Measurements from ENCODE around the gene CNNM4.
"Not testable (repeated sequence)": the region's sequence is repeated elsewhere in the genome, so short reads cannot be mapped to it uniquely, and the experiment has no call there.

The CNNM4 gene

DNA sequence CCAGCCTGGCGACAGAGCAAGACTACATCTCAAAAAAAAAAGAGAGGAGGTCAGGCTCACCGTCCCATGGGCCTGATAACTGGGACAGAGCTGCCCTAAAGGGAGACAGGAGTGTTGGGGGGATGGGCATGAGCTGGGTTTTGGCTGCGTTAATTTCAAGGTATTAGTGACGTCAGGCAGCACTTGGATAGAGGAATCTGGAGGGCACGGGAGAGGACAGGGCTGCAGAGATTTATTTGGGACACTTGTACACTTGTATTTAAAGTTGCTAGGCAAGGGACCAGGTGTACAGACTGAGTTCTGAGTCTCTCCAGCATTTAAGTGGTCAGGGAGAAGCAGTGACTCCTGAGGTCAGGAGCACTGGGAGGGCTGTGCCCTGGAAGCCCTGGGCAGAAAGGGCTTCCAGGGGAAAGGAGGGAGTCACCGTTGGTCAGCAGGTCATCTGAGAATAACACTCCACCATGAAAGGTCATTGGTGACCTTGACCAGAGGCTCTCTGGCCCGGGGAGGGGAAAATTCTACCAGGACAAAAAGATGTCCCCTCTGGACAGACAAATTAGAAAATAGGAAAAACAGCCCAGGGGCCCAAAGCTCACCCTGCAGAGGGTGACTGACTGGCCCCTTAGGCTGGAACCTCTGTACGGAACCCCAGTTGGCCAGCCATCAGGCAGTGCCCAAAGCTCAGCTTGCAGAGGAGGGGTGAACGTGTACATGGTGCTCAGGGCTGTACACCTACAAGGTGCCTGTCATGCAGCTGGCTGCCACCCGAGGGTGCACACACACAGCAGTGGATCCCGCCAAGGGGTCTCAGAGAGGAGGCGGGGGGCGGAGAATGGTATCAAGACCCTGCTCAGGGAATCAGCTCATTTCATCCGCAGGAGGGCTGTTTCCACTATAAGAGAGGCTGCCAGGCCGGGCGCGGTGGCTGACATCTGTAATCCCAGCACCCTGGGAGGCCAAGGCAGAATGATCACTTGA is 32.4 kb downstream of the CNNM4 start:
- no peak for DNase-seq (ENCODE audit: low read depth in 4 of 4, low spot score in 1 of 4)

DNA sequence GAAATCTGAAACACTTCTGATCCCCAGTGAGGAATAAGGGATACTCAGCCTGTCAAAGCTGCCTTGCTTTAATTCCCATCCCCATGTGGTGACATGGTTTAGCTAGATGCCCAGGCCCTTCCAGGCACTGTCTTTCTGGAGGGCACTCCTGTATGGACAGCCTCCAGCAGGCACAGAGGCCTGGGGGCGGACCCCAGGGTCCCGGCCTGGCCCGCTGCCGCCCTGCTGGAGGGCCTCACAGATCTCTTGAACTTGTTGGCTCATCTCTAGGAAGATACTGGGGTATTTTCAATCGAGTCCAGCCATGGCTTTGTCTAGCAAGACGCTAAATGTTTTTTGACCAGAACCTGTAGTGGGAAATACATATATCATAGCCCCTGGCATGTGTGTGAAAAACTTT is 34.4 kb downstream of the CNNM4 start:
- no peak for DNase-seq (ENCODE audit: low read depth in 4 of 4, low spot score in 1 of 4)

DNA sequence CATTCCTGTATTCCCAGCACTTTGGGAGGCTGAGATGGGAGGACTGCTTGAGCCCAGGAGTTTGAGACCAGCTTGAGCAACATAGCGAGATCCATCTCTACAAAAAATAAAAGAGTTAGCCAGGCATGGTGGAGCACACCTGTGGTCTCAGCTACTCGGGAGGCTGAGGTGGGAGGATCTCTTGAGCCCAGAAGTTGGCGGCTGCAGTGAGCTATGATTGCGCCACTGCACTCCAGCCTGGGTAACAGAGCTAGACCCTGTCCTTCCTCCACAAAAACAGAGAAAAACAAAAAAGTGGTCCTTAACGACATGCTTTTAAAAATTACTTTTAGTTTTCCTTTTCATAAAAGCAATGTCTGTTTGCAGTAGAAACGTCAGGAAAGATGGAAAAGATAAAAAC is 35.8 kb downstream of the CNNM4 start:
- not testable (repeated sequence) for DNase-seq (ENCODE audit: low read depth in 4 of 4, low spot score in 1 of 4)

DNA sequence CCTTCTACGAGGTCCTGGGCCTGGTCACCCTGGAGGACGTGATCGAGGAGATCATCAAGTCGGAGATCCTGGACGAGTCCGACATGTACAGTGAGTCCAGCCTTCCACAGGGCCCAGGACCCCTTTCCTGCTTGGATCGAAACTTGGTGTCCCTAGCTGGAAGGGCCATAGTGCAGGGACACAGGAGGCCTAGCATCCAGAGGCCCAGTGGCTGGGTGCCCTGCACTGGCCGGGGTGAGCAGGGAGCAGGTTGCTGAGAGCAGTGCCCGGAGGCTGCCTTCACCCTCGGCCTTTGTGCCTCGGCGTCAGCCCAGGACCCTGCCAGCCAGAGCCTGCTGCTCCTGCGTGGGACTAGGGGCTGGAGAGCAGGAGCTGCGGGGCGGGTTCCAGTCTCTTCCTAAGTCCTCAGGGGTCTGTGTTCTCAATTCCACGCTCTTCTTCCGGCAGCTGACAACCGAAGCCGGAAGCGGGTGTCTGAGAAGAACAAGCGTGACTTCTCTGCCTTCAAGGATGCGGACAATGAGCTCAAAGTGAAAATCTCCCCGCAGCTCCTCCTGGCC is 36.4 kb downstream of the CNNM4 start:
- no peak for DNase-seq (ENCODE audit: low read depth in 4 of 4, low spot score in 1 of 4)

DNA sequence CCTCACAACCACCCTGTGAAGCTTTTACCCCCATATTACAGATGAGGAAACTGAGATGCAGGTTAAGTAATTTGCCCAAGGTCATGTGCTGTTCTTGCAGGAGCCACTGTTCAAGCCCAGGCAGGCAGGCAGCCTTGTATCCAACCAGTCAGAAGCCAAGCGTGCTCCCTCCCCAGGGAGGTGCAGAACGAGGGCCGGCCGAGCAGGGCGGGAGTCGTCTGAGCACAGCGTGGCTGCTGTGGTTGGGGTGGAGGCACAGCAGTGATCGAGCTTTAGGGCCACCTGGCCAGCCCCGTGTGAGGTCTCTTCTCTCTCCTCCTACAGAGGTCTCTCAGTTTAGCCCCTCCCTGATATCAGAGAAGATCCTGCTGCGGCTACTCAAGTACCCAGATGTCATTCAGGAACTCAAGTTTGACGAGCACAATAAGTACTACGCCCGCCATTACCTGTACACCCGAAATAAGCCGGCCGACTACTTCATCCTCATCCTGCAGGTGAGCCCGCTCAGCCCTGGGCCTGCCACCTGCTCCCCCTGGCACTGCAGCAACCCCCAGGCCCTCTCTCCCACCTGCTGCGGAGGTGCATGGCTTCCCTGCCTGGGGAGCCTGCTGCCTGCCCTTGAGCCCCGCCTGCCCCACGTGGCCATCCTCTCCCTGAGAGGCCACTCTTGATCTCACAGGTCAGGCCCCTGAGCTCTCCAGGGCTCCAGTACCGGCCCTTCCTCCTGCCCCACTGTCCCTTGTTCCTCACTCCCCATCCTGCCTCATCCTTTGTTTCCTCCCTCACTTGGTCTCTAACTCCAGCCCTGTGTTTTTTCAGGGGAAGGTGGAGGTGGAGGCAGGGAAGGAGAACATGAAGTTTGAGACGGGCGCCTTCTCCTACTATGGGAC is 38.3 kb downstream of the CNNM4 start:
- DNase-seq (ENCODE audit: low read depth in 4 of 4, low spot score in 1 of 4): no peak

DNA sequence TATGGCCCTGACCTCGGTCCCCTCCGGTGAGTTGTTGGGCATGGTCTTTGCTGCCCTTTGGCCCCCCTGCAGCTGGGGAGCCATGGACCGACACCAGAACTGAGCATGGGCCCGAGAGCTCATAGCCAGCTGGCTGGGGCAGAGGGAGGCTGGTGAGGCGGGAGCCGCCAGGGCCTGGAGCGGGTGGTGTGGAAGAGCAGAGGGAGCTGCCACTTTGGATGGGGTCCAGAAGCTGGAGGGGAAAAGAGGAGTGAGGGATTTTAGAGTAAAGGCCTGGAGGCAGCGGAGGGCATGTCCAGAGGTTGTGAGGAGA is 38.9 kb downstream of the CNNM4 start:
- DNase-seq (ENCODE audit: low read depth in 4 of 4, low spot score in 1 of 4): no peak

DNA sequence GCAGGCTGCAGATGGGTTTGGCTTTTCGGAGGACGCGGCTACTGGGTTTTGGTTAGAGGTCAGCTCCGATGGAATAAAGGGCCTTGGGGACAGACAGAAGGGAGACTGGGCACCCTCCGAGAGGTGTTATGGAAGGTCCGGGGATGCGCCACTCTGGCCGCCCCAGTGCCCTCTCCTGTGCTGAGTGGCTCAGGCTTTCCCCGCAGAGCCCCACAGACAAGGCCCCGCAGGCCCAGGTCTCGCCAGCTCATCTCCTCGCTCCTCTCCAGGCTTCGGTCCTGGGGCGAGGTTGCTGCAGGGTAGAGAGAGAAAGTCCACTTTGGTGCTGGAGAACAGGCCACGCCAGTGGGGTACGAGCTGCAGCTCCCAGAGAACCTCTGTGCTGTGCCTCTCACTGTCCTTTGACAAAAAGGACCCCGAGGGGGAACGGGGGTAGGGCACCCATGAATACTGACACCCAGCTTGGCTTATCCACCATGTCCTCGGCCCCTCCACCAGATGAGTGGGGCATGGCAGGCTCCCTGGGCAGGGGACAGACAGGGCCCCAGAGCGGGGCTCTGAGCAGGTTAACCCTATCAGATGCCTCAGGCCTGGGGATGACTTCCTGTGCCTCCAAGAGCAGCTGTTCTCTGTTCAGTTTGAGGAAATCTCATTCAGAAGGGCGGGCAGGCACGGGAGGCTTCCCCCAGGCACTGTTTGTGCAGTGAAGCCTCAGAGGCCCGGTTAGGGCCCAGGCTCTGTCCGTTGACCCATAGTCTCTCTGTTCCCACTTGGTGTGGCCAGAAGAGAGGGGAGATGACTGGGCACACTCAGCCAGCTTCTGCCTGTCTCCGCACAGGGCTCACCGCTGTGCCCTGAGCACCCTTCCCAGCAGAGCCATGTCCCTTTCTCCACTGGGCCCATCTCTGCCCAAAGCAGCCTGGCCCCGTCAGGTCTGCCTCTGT is 39.6 kb downstream of the CNNM4 start:
- DNase-seq (ENCODE audit: low read depth in 4 of 4, low spot score in 1 of 4): no peak

DNA sequence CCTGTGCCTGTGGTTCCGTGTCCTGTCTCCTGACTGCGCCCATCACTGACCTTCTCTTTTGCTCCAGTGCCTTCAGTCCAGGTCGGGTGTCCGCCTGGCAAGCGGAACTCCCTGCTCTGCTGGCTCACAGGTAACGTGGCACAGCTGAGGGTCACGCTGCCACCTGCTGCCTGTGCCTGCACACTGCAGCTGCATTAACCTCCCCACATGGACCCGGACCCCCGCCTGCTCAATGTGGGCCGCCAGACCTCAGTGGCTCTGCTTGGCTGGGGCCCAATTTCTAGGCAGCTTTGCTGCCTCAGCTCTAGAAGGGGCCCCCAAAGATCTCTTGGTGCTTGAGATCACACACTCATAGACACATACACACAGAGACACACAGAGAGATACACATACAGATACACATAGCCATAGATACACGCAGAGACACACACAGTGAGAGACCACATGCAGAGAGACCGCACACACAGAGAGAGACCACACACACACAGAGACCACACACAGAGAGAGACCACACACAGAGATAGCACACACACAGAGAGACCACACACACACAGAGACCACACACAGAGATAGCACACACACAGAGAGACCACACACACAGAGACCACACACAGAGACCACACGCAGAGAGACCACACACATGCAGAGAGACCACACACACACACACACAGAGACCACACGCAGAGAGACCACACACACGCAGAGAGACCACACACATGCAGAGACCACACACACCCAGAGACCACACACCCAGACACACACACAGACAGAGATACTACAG is 40.5 kb downstream of the CNNM4 start:
- DNase-seq (ENCODE audit: low read depth in 4 of 4, low spot score in 1 of 4): peak in 3 of 4 experiments; percentile 52 to 64 (median 63)

DNA sequence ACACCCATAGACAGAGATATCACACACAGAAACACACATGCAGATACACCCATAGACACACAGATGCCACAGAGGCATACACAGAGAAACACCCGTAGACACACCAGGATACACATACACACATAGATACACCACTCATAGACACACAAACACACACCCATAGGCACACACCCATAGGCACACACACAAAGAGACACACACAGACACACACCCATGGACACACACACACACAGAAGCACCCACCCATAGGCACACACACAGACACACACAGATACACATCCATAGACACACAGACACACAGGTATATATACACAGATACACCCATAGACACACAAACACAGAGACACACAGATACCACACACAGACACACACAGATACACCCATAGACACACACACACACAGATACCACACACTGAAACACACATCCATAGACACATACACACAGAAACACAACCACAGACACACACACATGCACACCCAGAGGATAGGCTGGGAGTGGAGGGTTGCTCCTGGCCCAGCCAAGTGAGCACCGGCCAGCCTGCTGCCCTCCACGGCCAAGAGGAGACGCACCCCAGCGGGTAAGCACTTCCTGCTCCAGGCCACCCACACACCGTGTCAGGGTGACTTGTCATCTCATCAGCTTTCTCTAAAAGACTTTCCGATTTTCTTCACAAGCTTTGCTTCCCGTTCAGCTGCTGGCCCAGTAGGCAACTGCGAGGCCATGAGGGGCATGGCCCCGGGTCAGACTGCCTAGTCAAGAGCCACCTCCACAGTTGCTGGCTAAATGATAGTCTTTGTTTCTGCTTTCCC is 41.3 kb downstream of the CNNM4 start:
- DNase-seq (ENCODE audit: low read depth in 4 of 4, low spot score in 1 of 4): peak in 2 of 4 experiments; percentile 17 to 33

DNA sequence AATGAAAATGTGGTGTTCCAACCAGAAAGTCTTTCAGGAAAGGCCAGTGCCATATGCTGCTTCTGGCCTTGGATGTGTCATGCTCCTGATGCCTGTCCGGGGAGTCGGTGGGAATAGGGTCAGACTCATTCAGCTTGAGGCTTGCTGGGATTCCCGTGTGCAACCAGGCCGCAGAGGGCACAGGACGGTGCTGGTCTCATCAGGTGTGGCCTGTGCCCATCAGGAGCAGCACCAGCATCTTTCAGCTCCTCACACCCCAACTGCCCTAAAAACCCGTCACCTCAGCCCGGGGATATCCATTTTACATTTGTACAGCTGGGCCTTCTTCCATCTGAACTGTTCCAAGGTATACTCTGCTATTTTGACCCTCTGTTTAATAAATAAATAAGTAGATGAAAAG is 42.0 kb downstream of the CNNM4 start:
- no peak for DNase-seq (ENCODE audit: low read depth in 4 of 4, low spot score in 1 of 4)

DNA sequence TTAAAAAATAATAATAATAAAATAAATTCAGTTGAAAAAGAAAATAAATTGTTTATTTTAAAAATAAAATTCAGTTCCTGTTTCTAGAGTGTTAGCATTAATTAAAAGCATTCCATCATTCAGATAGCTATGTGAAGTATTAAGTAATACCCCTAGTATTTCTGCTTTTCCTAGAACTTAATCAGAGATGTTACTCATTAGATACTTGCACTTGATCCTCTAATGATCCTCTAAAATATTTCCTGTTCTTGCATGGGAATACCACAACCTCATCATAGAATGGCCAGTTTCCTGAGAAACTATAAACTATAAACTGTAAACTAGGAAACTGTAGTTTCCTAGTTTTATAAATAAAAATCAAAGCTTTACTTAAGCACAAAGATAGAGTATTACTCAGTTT is 44.3 kb downstream of the CNNM4 start:
- DNase-seq (ENCODE audit: low read depth in 4 of 4, low spot score in 1 of 4): no peak

DNA sequence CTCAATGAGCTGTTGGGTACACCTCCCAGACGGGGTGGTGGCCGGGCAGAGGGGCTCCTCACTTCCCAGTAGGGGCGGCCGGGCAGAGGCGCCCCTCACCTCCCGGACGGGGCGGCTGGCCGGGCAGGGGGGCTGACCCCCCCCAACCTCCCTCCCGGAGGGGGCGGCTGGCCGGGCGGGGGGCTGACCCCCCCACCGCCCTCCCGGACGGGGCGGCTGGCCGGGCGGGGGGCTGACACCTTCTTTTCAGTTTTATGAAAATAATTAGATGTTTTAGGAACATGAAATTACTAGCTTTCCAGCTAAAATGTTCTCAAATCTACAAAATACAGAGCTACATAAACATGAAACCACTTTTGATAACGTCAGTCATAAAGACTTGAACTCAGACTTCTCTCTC is 45.2 kb downstream of the CNNM4 start:
- not testable (repeated sequence) for DNase-seq (ENCODE audit: low read depth in 4 of 4, low spot score in 1 of 4)

DNA sequence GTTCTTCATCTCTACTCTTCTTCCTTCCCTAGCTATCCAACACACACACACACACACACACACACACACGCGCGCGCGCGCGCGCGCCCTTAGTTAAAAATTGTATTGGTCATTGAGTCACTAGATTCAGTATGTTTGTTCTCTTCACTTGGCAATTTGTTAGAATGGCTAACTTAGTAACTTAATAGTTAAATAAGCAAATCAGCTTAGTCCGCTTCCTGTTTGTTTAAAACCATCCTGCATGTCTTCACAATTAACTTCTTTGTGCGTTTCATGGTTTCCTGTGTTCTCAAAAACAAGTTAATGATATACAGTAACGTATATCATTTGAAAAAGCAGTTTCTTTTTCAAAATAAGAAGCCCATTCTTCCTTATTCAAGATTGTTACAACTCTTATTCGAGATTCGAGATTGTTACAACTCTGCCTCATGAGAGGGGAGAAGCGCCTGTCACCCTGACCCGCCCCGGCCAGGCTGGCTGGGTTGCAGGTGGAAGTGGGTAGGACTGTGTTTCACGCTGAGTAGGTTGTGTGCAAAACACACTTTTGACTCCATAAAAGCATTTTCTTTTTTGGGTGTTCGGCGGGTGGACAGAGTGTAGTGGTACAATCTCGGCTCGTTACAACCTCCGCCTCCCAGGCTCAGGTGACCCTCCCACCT is 45.9 kb downstream of the CNNM4 start:
- DNase-seq (ENCODE audit: low read depth in 4 of 4, low spot score in 1 of 4): no peak

DNA sequence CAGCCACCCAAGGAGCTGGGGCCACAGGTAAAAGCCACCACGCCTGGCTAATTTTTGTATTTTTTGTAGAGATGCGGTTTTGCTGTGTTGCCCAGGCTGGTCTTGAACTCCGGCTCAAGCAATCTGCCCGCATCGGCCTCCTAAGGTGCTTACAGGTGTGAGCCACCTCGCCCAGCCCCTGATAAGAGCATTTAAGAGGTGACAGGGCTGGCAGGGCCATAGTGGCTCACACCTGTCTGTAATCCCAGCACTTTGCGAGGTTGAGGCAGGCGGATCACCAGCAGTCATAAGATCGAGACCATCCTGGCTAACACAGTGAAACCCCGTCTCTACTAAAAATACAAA is 46.4 kb downstream of the CNNM4 start:
- DNase-seq (ENCODE audit: low read depth in 4 of 4, low spot score in 1 of 4): no peak

DNA sequence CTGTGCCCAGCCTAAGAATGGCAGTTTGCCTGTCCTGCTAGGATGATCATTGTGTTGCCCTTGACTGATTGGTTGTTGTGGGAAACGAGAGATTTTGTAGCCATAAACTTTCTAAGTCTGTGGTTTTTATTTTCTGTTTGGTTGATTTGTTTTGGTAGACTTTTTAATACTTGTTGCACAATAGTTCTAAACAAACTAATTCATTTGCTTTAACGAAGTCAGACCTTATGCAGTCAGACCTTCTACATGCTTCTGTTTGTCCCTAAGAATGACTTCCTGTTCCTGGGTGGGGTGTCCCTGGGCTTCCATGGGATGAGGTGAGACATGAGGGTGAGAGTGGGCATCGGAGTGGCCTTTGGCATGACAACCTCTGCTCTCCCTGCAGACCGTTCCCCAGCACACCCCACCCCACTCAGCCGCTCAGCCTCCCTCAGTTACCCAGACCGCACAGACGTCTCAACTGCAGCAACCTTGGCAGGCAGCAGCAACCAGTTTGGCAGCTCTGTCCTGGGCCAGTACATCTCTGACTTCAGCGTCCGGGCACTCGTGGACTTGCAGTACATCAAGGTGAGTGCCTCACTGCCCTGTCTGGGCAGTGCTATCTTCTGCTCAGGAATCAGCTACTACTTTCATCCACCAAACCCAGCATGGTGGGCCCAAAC is 47.6 kb downstream of the CNNM4 start:
- DNase-seq (ENCODE audit: low read depth in 4 of 4, low spot score in 1 of 4): no peak

DNA sequence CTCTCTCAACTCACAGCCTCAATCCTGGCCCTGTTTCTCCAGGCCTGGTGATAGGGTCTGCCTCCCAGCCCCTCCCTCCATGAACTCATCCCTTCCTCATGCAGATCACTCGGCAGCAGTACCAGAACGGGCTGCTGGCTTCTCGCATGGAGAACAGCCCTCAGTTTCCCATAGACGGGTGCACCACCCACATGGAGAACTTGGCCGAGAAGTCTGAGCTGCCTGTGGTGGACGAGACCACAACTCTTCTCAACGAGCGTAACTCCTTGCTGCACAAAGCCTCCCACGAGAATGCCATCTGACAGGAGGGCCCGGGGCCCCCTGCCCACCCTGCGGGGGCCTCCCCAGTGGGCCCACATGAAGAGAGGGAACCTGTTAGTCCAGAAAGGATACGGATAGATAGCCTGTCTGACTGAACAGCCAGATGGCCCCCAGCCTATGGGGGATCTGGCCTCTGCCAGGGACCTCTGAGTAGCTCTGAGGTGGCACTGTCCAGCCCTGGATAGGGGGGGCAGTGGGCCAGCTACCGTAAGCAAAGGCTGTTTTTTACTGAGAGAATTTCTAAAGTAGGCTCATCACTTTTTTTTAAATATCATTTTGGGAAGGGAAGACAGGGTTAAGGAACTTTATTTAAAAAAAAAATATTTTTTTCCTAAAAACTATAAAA is 48.6 kb downstream of the CNNM4 start:
- DNase-seq (ENCODE audit: low read depth in 4 of 4, low spot score in 1 of 4): no peak

DNA sequence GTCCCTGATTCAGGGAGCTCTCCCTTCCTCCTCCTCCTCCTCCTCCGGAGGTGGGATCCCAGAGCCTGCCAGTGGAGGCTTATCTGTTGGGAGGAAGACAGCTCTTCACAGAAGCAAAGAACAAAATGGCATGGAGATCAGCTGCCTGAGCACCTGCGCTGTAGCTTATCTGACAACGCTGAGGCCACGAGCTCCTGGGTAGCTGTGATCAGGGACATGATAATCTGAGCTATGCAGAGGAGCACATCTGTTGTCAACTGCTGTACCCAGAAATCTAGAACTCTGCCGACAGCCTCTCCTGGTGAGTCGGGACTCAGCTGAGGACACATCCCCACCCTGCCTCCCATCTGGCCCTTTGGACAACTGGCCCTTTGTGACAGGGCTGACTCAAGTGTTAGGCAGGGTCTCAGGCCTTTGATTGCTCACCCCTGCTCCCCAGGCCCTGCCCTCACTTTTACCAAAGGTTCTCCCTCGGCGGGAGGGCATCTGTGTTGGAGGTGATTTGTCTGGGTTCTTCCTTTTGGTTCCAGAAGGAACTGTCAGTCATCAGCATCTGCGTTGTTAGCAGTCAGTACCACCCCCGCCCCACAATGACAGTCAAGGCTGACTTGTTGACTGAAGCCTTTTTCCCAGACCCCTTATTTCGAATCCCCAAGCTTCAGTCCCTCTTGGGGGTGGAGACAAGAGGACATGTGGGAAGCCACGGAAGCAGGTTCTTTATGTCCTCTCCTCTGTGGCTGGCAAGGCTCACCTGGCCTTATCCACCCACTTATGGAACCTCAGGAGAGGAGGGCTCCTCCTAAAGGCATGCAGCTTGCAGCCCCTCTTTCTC is 49.5 kb downstream of the CNNM4 start:
- no peak for DNase-seq (ENCODE audit: low read depth in 4 of 4, low spot score in 1 of 4)

Data from stimulated activated CD4-positive, alpha-beta T cell treated with anti-CD3 and anti-CD28 coated beads, Interleukin-1b, Interleukin-23, amount 100 ng/mL, for 24 hours (primary cell).